VCaP (cell line): Measurements from ENCODE around the gene EIF2S3.
A peak's percentile ranks its signal among the peaks of the same experiment; 100 is the strongest.

Experiments used
- H3K27ac ChIP-seq: fragments of 450-650 bp; 2 replicates; pipeline ENCODE4 v1.5.1; 2017
- TF ChIP-seq, protein P1 (sequence below): fragments of 450-650 bp; conservative IDR thresholded peaks from 2 replicates; pipeline ENCODE4 v1.5.1; 2017; ENCODE audit warnings: mild to moderate bottlenecking, moderate library complexity

EIF2S3 gene

DNA sequence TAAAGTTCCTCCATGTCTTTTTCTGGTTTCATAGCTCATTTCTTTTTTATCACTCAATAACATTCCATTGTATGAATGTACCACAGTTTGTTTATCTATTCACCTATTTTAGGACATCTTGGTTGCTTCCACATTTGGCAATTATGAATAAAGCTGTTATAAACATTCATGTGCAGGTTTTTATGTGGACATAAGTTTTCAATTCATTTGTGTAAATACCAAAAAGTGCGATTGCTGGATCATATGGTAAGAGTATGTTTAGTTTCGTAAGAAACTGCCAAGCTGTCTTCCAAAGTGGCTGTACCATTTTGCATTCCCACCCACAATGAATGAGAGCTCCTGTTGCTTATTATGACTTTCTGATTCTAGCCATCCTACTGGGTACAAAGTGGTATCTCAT lies 58.4 kb downstream of the EIF2S3 start:
- TF ChIP-seq, protein P1, sequence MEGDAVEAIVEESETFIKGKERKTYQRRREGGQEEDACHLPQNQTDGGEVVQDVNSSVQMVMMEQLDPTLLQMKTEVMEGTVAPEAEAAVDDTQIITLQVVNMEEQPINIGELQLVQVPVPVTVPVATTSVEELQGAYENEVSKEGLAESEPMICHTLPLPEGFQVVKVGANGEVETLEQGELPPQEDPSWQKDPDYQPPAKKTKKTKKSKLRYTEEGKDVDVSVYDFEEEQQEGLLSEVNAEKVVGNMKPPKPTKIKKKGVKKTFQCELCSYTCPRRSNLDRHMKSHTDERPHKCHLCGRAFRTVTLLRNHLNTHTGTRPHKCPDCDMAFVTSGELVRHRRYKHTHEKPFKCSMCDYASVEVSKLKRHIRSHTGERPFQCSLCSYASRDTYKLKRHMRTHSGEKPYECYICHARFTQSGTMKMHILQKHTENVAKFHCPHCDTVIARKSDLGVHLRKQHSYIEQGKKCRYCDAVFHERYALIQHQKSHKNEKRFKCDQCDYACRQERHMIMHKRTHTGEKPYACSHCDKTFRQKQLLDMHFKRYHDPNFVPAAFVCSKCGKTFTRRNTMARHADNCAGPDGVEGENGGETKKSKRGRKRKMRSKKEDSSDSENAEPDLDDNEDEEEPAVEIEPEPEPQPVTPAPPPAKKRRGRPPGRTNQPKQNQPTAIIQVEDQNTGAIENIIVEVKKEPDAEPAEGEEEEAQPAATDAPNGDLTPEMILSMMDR: no peak
- H3K27ac ChIP-seq: no peak overlapping the region

DNA sequence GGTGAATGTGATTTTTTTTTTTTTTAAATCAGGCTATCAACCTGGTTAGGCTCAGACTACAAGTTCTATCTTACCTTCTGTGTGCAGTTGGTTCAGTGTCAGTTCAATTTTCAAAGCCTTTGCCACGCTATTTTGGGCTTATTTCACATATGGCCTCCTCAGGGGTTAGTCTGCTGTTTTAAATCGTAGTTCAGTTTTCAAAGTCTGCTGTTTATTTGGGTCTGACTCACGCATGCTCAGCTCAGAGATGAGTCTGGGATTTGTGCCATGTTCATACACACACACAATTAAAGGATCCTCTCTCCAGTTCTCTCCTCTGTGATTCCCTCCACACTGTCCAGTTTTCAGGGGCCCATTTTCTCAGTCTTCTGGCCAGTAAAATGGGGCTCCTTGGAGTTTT lies 62.5 kb downstream of the EIF2S3 start:
- H3K27ac ChIP-seq: peak overlapping the region; percentile 47

DNA sequence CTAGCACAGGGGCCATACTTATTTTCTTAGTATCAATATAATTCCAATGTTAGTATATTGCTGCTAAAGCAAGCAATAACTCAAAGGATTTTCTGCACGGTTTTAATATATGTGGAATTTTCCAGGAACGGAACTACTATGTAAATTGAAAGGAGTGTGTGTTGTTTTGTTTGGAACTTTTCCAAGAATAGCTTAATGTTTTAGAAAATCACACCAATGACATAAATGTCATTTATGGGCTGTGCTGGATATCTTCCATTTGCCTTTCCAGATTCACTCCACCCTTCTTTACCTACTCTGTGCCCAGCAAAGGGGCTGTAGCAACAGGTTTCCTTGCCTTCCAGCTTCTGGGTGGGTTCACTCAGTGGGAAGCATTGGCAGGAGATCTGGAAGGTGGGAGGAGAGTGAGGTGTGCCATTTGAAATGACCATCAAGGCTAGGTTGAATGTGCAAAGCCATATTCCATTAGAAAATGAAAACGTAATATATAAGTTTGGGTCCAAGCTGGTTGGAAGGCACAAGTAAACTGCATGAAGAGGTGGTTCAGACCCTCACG lies 69.6 kb downstream of the EIF2S3 start:
- H3K27ac ChIP-seq: peak overlapping the region; percentile 63
- TF ChIP-seq, protein P1: no peak

More for the DNA sequence above, 62.5 kb downstream of the EIF2S3 start:
- TF ChIP-seq, protein P1: no peak

DNA sequence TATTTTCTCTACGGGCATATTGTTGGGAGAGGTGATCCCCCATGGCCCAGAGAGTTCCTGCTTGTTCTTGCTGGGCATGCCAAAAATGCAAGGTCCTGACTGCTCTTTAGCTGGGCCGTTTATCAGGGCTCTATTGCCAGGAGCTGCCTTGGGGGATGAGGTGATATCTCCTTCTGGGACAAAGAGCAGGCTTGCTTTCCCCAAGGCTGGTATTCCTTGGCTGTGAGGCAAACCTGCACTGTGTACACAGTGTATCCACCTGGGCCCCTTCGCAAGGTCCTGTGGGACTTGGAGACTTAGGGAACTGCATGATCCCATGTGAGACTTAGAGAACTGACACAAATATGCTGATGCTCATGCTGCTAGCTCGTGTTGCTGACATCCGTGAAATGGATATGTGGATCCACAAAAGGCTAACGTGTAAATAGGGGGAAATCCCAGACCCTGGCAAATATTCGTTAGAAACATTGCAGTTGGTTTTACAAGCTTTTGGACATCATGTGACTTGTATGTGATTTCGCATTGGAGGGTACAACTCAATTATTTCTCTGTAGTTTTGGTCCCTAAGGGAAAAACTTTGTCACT lies 70.4 kb downstream of the EIF2S3 start:
- TF ChIP-seq, protein P1: no peak
- peak overlapping the region; percentile 63 for H3K27ac ChIP-seq
